ENCODE measurements around the gene MEX3D.

DNA sequence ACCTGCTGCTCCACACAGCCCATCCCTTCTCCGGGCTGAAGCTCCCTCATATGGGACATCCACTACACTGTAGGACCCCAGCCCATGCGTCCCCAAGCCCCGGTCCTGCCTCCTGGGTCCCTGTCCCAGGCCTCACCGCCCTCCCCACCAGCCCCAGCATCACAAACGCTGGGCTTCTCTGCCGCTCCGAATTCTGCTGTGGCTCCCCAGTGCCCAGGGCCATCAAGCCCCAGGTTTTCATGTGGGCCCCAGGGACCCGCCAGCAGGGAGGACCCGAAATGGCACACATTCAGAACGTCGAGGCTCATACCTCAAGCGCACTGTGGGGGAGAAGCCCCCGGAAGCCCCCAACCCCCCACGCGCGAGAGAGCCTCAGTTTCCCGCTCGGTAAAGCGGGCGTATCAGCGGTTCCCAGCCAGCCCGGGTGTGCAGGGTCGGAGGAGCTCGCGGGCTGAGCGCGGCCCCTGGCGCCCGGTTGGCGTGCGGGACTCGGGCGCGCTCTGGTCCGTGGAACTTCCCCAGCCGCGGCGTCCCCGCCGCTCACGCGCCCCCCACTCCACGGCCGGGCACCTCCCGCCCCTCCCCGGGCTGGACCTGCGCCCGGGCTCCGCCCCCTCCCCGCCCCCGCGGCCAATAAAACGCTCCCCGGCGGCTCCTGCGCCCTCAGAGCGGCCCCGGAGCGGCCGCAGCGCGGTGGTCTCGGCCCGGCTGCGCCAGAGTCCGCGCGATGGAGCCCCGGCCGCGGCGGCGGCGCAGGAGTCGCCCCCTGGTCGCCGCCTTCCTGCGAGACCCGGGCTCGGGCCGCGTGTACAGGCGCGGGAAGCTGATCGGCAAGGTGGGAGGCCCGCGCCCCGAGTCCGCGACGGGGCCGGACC lies 44.5 kb downstream of the MEX3D start, which contains the start of gene PLK5:
- TF ChIP-seq, protein P1, sequence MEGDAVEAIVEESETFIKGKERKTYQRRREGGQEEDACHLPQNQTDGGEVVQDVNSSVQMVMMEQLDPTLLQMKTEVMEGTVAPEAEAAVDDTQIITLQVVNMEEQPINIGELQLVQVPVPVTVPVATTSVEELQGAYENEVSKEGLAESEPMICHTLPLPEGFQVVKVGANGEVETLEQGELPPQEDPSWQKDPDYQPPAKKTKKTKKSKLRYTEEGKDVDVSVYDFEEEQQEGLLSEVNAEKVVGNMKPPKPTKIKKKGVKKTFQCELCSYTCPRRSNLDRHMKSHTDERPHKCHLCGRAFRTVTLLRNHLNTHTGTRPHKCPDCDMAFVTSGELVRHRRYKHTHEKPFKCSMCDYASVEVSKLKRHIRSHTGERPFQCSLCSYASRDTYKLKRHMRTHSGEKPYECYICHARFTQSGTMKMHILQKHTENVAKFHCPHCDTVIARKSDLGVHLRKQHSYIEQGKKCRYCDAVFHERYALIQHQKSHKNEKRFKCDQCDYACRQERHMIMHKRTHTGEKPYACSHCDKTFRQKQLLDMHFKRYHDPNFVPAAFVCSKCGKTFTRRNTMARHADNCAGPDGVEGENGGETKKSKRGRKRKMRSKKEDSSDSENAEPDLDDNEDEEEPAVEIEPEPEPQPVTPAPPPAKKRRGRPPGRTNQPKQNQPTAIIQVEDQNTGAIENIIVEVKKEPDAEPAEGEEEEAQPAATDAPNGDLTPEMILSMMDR (IDR thresholded peaks at IDR 0.05 in 4 of 5, conservative IDR thresholded peaks at IDR 0.05 in 1 of 5): no peak
- no peak for TF ChIP-seq POLR2A (IDR thresholded peaks at IDR 0.05)
